Panc1 (cell line): ENCODE results near the gene HECTD3.

Experiments
- POLR2AphosphoS5 ChIP-seq: IDR thresholded peaks from 2 replicates; pipeline ENCODE4 v1.6.1; 2012; ENCODE audit warnings: mild to moderate bottlenecking, low read depth, low read length, moderate library complexity
- REST ChIP-seq, 2 experiments: IDR thresholded peaks; 2 replicates each; pipeline ENCODE4 v1.6.1; 2011 to 2012; ENCODE audit warnings: low read depth in 2 of 2, control low read depth in 1 of 2, low read length in 1 of 2, mild to moderate bottlenecking in 1 of 2, moderate library complexity in 1 of 2; ENCODE audit not compliant: insufficient read depth in 1 of 2
- TF ChIP-seq, protein P1 (sequence below): fragments of 450-650 bp; IDR thresholded peaks from 2 replicates; pipeline ENCODE4 v1.5.1; 2017; ENCODE audit warnings: mild to moderate bottlenecking

DNA sequence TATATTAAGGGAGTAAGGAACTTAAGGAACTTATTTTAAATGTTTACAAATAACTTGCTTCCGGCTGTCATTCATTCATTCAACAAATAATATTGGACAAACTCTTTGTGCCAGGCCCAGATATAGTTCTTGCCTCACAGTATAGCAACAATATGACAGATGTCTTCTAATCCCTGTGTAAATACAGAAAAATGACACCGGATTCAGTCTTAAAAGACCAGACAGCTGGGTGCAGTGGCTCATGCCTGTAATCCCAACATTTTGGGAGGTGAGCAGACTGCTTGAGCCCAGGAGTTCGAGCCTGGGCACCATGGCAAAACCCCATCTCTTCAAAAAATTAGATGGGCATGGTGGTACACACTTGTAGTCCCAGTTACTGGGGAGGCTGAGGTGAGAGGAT is 48.4 kb downstream of the HECTD3 start:
- TF ChIP-seq, protein P1, sequence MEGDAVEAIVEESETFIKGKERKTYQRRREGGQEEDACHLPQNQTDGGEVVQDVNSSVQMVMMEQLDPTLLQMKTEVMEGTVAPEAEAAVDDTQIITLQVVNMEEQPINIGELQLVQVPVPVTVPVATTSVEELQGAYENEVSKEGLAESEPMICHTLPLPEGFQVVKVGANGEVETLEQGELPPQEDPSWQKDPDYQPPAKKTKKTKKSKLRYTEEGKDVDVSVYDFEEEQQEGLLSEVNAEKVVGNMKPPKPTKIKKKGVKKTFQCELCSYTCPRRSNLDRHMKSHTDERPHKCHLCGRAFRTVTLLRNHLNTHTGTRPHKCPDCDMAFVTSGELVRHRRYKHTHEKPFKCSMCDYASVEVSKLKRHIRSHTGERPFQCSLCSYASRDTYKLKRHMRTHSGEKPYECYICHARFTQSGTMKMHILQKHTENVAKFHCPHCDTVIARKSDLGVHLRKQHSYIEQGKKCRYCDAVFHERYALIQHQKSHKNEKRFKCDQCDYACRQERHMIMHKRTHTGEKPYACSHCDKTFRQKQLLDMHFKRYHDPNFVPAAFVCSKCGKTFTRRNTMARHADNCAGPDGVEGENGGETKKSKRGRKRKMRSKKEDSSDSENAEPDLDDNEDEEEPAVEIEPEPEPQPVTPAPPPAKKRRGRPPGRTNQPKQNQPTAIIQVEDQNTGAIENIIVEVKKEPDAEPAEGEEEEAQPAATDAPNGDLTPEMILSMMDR, result no peak
- TF ChIP-seq POLR2AphosphoS5, result no peak
- TF ChIP-seq REST (IDR thresholded peaks at IDR 0.05; ENCODE audit: insufficient read depth in 1 of 2, low read depth in 2 of 2, low read length in 1 of 2), result no peak
